Measurements from ENCODE around the gene KANSL1. TPM values are rescaled to one million over a fixed set of nuclear protein-coding genes. Genes with fewer than 3 reads are reported as not detected.

The KANSL1 gene
- total and polyA plus RNA-seq, 9 of the 15 experiments (the other 6 are each of a cell fraction or from before 2014, with no cell fraction given), result 3.6 to 55.4 (median 31.8) TPM

DNA sequence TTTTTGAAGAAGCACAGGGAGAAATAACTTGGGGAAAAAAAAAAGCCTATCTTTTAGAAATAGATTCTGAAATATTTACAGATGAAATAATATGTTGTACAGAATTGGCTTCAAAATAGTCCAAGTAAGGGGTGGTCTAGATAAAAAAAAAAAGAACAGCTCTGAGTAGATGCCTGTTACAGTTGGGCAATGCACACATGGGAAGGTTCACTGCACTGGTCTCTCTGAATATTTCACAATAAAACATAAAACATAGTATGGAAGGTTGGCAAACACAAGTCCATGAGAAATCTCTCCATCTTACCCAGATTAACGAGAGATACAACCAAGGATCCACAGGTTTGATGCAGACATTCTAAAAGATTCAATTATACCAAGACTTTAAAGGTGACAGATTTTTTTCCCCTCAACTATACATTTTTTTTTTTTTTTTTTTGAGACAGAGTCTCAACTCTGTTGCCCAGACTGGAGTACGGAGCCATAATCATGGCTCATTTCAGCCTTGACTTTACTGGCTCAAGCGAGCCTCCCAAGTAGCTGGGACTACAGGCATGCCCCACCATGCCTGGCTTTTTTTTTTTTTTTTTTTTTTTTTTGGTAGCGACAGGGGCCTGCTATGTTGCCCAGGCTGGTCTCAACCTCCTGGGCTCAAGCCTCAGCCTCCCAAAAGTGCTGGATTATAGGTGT is 58.0 kb downstream of the KANSL1 start:
- peaks cover 14% of the 10 kb centered on the region for H3K36me3 ChIP-seq (ENCODE audit: control insufficient read depth, insufficient read depth, low read length)
- intact Hi-C loops (cut with micrococcal nuclease) (no loop called here), in situ Hi-C loops (cut with MboI) (no loop called here)
- H3K9ac ChIP-seq (ENCODE audit: insufficient read depth in 1 of 2, low read depth in 2 of 2, low read length in 2 of 2), result no peak overlapping the region
- CTCF ChIA-PET (ENCODE audit: low intra/inter-chr PET ratio), result no interaction called here
- ATAC-seq (no peak), DNase-seq (ENCODE audit: extremely low read depth in 1 of 4, low spot score in 3 of 4) (no peak), FAIRE-seq (no peak)
- no TSS peak for BruUV-seq (replicated peaks)
- peaks cover 100% of the 10 kb centered on the region for H3K79me2 ChIP-seq (ENCODE audit: control insufficient read depth, insufficient read depth, low read length)
- POLR2A ChIA-PET, result interaction anchor here (0.7 to 2.5 kb wide), 4 partner anchors 9 to 19 kb away, joined by 3 to 7 read pairs (median 4); no protein-coding TSS in a partner anchor
- TF ChIP-seq CEBPB (tag; IDR thresholded peaks at IDR 0.05) (peak; percentile 18; the same call in 1 of the 2 replicates), ETV1 (tag; conservative IDR thresholded peaks at IDR 0.05; ENCODE audit: low read depth) (no peak), CHCHD3 (CRISPR knock-in tag; IDR thresholded peaks at IDR 0.05) (no peak), MAFK (IDR thresholded peaks at IDR 0.05; ENCODE audit: low read length) (no peak)
- H3K9me1 ChIP-seq (ENCODE audit: control insufficient read depth, insufficient read depth, low read length), result peaks cover 8% of the 10 kb centered on the region
- H3K9me3 ChIP-seq (replicated peaks; ENCODE audit: control insufficient read depth, insufficient read depth, low read depth, low read length), result no peaks in the 10 kb centered on the region
- no peaks in the 10 kb centered on the region for H3K27me3 ChIP-seq (ENCODE audit: control insufficient read depth in 2 of 2, insufficient read depth in 2 of 2, low read length in 2 of 2)
- H2AFZ ChIP-seq (ENCODE audit: low read depth, low read length), result no peak overlapping the region
- H3K27ac ChIP-seq (ENCODE audit: extremely low read depth, low read depth, low read length), result no peak overlapping the region
- 94% methylated on average over 4 of the region's 4 CpGs for WGBS (ENCODE audit: insufficient coverage, low coverage, missing lambda C conversion rate)
- peaks cover 0 to 7% of the 10 kb centered on the region in 2 experiments; a peak in 2 of 5 replicates for H3K4me1 ChIP-seq (replicated peaks in 1 of 2; ENCODE audit: control insufficient read depth in 2 of 2, insufficient read depth in 2 of 2, low read length in 2 of 2)
- no peak overlapping the region for H3K4me3 ChIP-seq
- H4K20me1 ChIP-seq (replicated peaks; ENCODE audit: control insufficient read depth, insufficient read depth, low read length), result peaks cover 30% of the 10 kb centered on the region
- H3K4me2 ChIP-seq (ENCODE audit: insufficient read depth, low read length), result no peak overlapping the region

DNA sequence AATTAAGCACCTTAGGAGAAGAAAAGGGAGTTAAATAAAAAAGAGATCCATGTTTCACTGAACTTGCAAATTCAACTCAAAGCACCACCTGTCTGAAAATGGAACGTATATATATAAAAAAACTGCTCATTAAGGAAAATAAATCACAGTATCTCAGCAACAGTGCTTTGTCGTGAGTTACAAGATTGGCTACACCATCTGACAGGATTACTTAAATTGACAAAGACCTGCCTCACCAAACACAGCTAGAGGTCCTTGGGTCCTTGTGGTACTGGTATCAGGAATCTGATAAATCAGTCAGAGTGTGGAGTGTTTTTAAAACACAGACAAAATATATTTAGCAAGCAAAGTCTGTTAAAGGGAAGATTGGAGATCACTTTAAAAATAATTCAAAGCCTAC is 63.9 kb downstream of the KANSL1 start:
- FAIRE-seq (no peak), DNase-seq (ENCODE audit: extremely low read depth in 1 of 4, low spot score in 3 of 4) (no peak), ATAC-seq (no peak)
- no TSS peak for BruUV-seq (replicated peaks)
- POLR2A ChIA-PET, result interaction anchor here (1.6 kb wide), 1 partner anchor 10 kb away, joined by 6 read pairs; no protein-coding TSS in a partner anchor
- CTCF ChIA-PET (ENCODE audit: low intra/inter-chr PET ratio), result interaction anchor here (0.6 kb wide), 1 partner anchor 84 kb away, joined by 3 read pairs; no protein-coding TSS in a partner anchor
- Histone ChIP-seq H3K9me1 (ENCODE audit: control insufficient read depth, insufficient read depth, low read length) (peaks cover 7% of the 10 kb centered on the region), H3K9me3 (replicated peaks; ENCODE audit: control insufficient read depth, insufficient read depth, low read depth, low read length) (no peaks in the 10 kb centered on the region), H3K27me3 (ENCODE audit: control insufficient read depth in 2 of 2, insufficient read depth in 2 of 2, low read length in 2 of 2) (no peaks in the 10 kb centered on the region), H3K36me3 (ENCODE audit: control insufficient read depth, insufficient read depth, low read length) (peaks cover 18% of the 10 kb centered on the region), H4K20me1 (replicated peaks; ENCODE audit: control insufficient read depth, insufficient read depth, low read length) (peaks cover 56% of the 10 kb centered on the region), H3K79me2 (ENCODE audit: control insufficient read depth, insufficient read depth, low read length) (peaks cover 97% of the 10 kb centered on the region), H3K27ac (ENCODE audit: extremely low read depth, low read depth, low read length) (no peak overlapping the region), H3K4me1 (replicated peaks in 1 of 2; ENCODE audit: control insufficient read depth in 2 of 2, insufficient read depth in 2 of 2, low read length in 2 of 2) (peaks cover 2 to 15% of the 10 kb centered on the region in 2 experiments; a peak in 3 of 5 replicates), H3K9ac (ENCODE audit: insufficient read depth in 1 of 2, low read depth in 2 of 2, low read length in 2 of 2) (no peak overlapping the region), H2AFZ (ENCODE audit: low read depth, low read length) (no peak overlapping the region), H3K4me3 (no peak overlapping the region), H3K4me2 (ENCODE audit: insufficient read depth, low read length) (no peak overlapping the region)
- 53% methylated on average over 2 of the region's 2 CpGs for WGBS (ENCODE audit: insufficient coverage, low coverage, missing lambda C conversion rate)
- in situ Hi-C loops (cut with MboI), result loop anchor here (10.0 kb wide), 1 partner anchor 555 kb away; no protein-coding TSS in a partner anchor
- intact Hi-C loops (cut with micrococcal nuclease), result no loop called here
- TF ChIP-seq KDM1A (IDR thresholded peaks at IDR 0.05) (peak in 1 of 2 experiments; percentile 40; a peak in 1 of 4 replicates), ZNF232 (CRISPR knock-in tag; IDR thresholded peaks at IDR 0.05) (no peak)

Data from K562 (cell line).